Karpas-422 (cell line): ENCODE data around the gene NCLN. TPM values are rescaled to one million over a fixed set of nuclear protein-coding genes. Genes with fewer than 3 reads are reported as not detected.

Experiments
- DNase-seq: peaks from one replicate; pipeline ENCODE4 v3.0.0-alpha.2; 2015
- H2AFZ ChIP-seq: fragments of 200-600 bp; sonication (generic); 2 replicates; pipeline ENCODE4 v1.6.1; 2014; ENCODE audit warnings: antibody characterized with exemption, low read length, mixed read lengths
- H3K27ac ChIP-seq: fragments of 200-600 bp; sonication (generic); 2 replicates; pipeline ENCODE4 v1.5.1; 2014; ENCODE audit warnings: mild to moderate bottlenecking, low read length, moderate library complexity
- H3K27me3 ChIP-seq: fragments of 200-600 bp; sonication (generic); 2 replicates; pipeline ENCODE4 v1.6.1; 2014; ENCODE audit warnings: low read length, mixed read lengths
- H3K36me3 ChIP-seq: fragments of 200-600 bp; sonication (generic); 2 replicates; pipeline ENCODE4 v1.6.1; 2014; ENCODE audit warnings: low read length, mixed read lengths; ENCODE audit not compliant: insufficient read depth
- H3K4me1 ChIP-seq: fragments of 200-600 bp; sonication (generic); 2 replicates; pipeline ENCODE4 v1.6.1; 2014; ENCODE audit warnings: mild to moderate bottlenecking, low read length, mixed read lengths
- H3K4me2 ChIP-seq: fragments of 200-600 bp; sonication (generic); 2 replicates; pipeline ENCODE4 v1.6.1; 2014; ENCODE audit warnings: low read length, low read depth, mild to moderate bottlenecking; ENCODE audit not compliant: poor library complexity, severe bottlenecking
- H3K4me3 ChIP-seq: fragments of 200-600 bp; sonication (generic); 2 replicates; pipeline ENCODE4 v1.5.1; 2014; ENCODE audit warnings: mild to moderate bottlenecking, antibody characterized with exemption, low read length, mixed read lengths
- H3K79me2 ChIP-seq: fragments of 200-600 bp; sonication (generic); 2 replicates; pipeline ENCODE4 v1.6.1; 2014; ENCODE audit warnings: mild to moderate bottlenecking, low read length, mixed read lengths
- H3K9ac ChIP-seq: fragments of 200-600 bp; sonication (generic); 2 replicates; pipeline ENCODE4 v1.6.0; 2014; ENCODE audit warnings: low read length
- H3K9me2 ChIP-seq: fragments of 200-600 bp; sonication (generic), shearing (Covaris generic); replicated peaks from 2 replicates; pipeline ENCODE4 v1.6.0; 2014; ENCODE audit warnings: mild to moderate bottlenecking, low read length, moderate library complexity; ENCODE audit not compliant: insufficient read depth
- H3K9me3 ChIP-seq: fragments of 300-700, 200-600 bp; sonication (generic); 2 replicates; pipeline ENCODE4 v1.6.1; 2014; ENCODE audit warnings: low read length, mixed read lengths
- H4K20me1 ChIP-seq: fragments of 200-600 bp; sonication (generic); 2 replicates; pipeline ENCODE4 v1.6.1; 2014; ENCODE audit warnings: mild to moderate bottlenecking, antibody characterized with exemption, low read length, low read depth; ENCODE audit not compliant: insufficient read depth
- total RNA-seq: library from RNA; depleted of rRNA; stranded (reverse); fragments of >200 nt; shearing (Covaris generic); gene quantifications from 2 replicates; pipeline ENCODE4 v1.2.3, GENCODE V29; 2014; ENCODE audit warnings: low replicate concordance

Gene NCLN
- total RNA-seq, 1 experiment from 2014 or later = 37.6 TPM

- no peak overlapping the region for H3K9ac ChIP-seq
- H3K4me3 ChIP-seq = no peak overlapping the region
- no peaks in the 10 kb centered on the region for H3K9me2 ChIP-seq
- no peak overlapping the region for H2AFZ ChIP-seq
- H3K4me1 ChIP-seq = peaks cover 22% of the 10 kb centered on the region
- H3K4me2 ChIP-seq = no peak overlapping the region
- H3K9me3 ChIP-seq = peaks cover 6% of the 10 kb centered on the region; the same call in 1 of the 2 replicates
- DNase-seq = no peak
- no peaks in the 10 kb centered on the region for H4K20me1 ChIP-seq
- no peaks in the 10 kb centered on the region for H3K36me3 ChIP-seq
- no peak overlapping the region for H3K27ac ChIP-seq
- no peaks in the 10 kb centered on the region for H3K79me2 ChIP-seq
- H3K27me3 ChIP-seq = no peaks in the 10 kb centered on the region
These were observed 8.8 kb upstream of the NCLN start for GRCh38 chr19:3176715-3177501.

- Histone ChIP-seq H2AFZ (no peak within 1 kb of the TSS), H3K4me3 (no peak within 1 kb of the TSS), H3K9me3 (no peaks in the 10 kb centered on the region; the same call in 1 of the 2 replicates), H3K9ac (no peak within 1 kb of the TSS), H3K27ac (no peak within 1 kb of the TSS), H4K20me1 (no peaks in the 10 kb centered on the region), H3K36me3 (no peaks in the 10 kb centered on the region), H3K27me3 (no peaks in the 10 kb centered on the region), H3K4me1 (peaks cover 22% of the 10 kb centered on the region), H3K79me2 (no peaks in the 10 kb centered on the region), H3K9me2 (no peaks in the 10 kb centered on the region), H3K4me2 (no peak within 1 kb of the TSS)
- DNase-seq = peak; percentile 55
These were observed 7.3 kb upstream of the NCLN start, which contains the start of gene S1PR4 for GRCh38 chr19:3178377-3178972. TSS of gene S1PR4 (plus strand) at chr19:3178769. CDS start at chr19:3178793, 24 bp downstream.

- DNase-seq = no peak
- H3K36me3 ChIP-seq = no peaks in the 10 kb centered on the region
- H4K20me1 ChIP-seq = no peaks in the 10 kb centered on the region
- no peak overlapping the region for H3K27ac ChIP-seq
- H2AFZ ChIP-seq = no peak overlapping the region
- no peak overlapping the region for H3K4me2 ChIP-seq
- H3K27me3 ChIP-seq = no peaks in the 10 kb centered on the region
- H3K79me2 ChIP-seq = no peaks in the 10 kb centered on the region
- H3K4me1 ChIP-seq = peaks cover 22% of the 10 kb centered on the region
- no peak overlapping the region for H3K4me3 ChIP-seq
- no peaks in the 10 kb centered on the region for H3K9me2 ChIP-seq
- H3K9ac ChIP-seq = no peak overlapping the region
- H3K9me3 ChIP-seq = no peaks in the 10 kb centered on the region; the same call in 1 of the 2 replicates
These were observed 6.6 kb upstream of the NCLN start for GRCh38 chr19:3178973-3179738.

GRCh38 chr19:3179739-3180293 is 5.9 kb upstream of the NCLN start:
- H3K4me2 ChIP-seq = peak overlapping the region; percentile 88
- H3K9ac ChIP-seq = peak overlapping the region; percentile 66
- H3K9me3 ChIP-seq = no peaks in the 10 kb centered on the region; the same call in 1 of the 2 replicates
- H3K4me3 ChIP-seq = peak overlapping the region; percentile 64; the same call in 1 of the 2 replicates
- no peak overlapping the region; the same call in 1 of the 2 replicates for H2AFZ ChIP-seq
- H3K4me1 ChIP-seq = peaks cover 24% of the 10 kb centered on the region
- H4K20me1 ChIP-seq = no peaks in the 10 kb centered on the region
- H3K27me3 ChIP-seq = no peaks in the 10 kb centered on the region
- DNase-seq = no peak
- H3K36me3 ChIP-seq = no peaks in the 10 kb centered on the region
- H3K9me2 ChIP-seq = no peaks in the 10 kb centered on the region
- no peak overlapping the region for H3K27ac ChIP-seq
- H3K79me2 ChIP-seq = no peaks in the 10 kb centered on the region

- Histone ChIP-seq H4K20me1 (peaks cover 30% of the 10 kb centered on the region; the same call in 1 of the 2 replicates), H3K27ac (no peak overlapping the region), H3K79me2 (peaks cover 32% of the 10 kb centered on the region), H3K9me2 (no peaks in the 10 kb centered on the region), H3K4me2 (no peak overlapping the region), H3K27me3 (no peaks in the 10 kb centered on the region), H2AFZ (no peak overlapping the region), H3K36me3 (no peaks in the 10 kb centered on the region), H3K4me3 (no peak overlapping the region), H3K9ac (no peak overlapping the region), H3K4me1 (peaks cover 39% of the 10 kb centered on the region), H3K9me3 (no peaks in the 10 kb centered on the region)
- no peak for DNase-seq
These were observed 1.7 kb upstream of the NCLN start for GRCh38 chr19:3183721-3184641.

GRCh38 chr19:3184847-3185460 is 776 bp upstream of the NCLN start:
- peak overlapping the region; percentile 98; the same call in 1 of the 2 replicates for H3K9ac ChIP-seq
- H3K27me3 ChIP-seq = no peaks in the 10 kb centered on the region
- H3K27ac ChIP-seq = no peak overlapping the region
- peaks cover 33% of the 10 kb centered on the region for H3K4me1 ChIP-seq
- H4K20me1 ChIP-seq = peaks cover 39% of the 10 kb centered on the region
- H2AFZ ChIP-seq = peak overlapping the region; percentile 84
- H3K9me2 ChIP-seq = no peaks in the 10 kb centered on the region
- DNase-seq = no peak
- H3K4me3 ChIP-seq = peak overlapping the region; percentile 99
- no peaks in the 10 kb centered on the region for H3K36me3 ChIP-seq
- no peaks in the 10 kb centered on the region for H3K9me3 ChIP-seq
- H3K4me2 ChIP-seq = peak overlapping the region; percentile 97
- peaks cover 42% of the 10 kb centered on the region for H3K79me2 ChIP-seq

GRCh38 chr19:3186160-3186688 is 494 bp downstream of the NCLN start:
- Histone ChIP-seq H3K9me3 (no peaks in the 10 kb centered on the region), H4K20me1 (peaks cover 43% of the 10 kb centered on the region), H2AFZ (peak overlapping the region; percentile 56), H3K9me2 (no peaks in the 10 kb centered on the region), H3K27me3 (no peaks in the 10 kb centered on the region), H3K79me2 (peaks cover 54% of the 10 kb centered on the region), H3K4me1 (peaks cover 20% of the 10 kb centered on the region), H3K4me3 (peak overlapping the region; percentile 99), H3K9ac (peak overlapping the region; percentile 98), H3K27ac (no peak overlapping the region), H3K36me3 (no peaks in the 10 kb centered on the region), H3K4me2 (peak overlapping the region; percentile 97)
- DNase-seq = peak; percentile 61
